OCI-LY3 (cell line): ENCODE measurements around the gene CHP1.

Experiments used
- H2AFZ ChIP-seq: fragments of 200-600, 300-600 bp; shearing (Covaris generic); 2 replicates; pipeline ENCODE4 v1.6.0; 2014; ENCODE audit warnings: antibody characterized with exemption, low read depth, low read length
- H3K27ac ChIP-seq: fragments of 200-600, 300-600 bp; sonication (generic); 2 replicates; pipeline ENCODE4 v1.5.1; 2014; ENCODE audit warnings: mild to moderate bottlenecking, low read length, moderate library complexity, mixed read lengths
- H3K27me3 ChIP-seq: fragments of 200-600, 300-600 bp; sonication (generic); 2 replicates; pipeline ENCODE4 v1.6.1; 2014; ENCODE audit warnings: low read depth, low read length, mixed read lengths
- H3K36me3 ChIP-seq: fragments of 200-600, 300-600 bp; sonication (generic); replicated peaks from 2 replicates; pipeline ENCODE3; 2014; ENCODE audit warnings: low read depth, low read length, mixed read lengths
- H3K4me1 ChIP-seq: fragments of 300-600, 200-600 bp; sonication (generic); 2 replicates; pipeline ENCODE4 v1.6.1; 2014; ENCODE audit warnings: low read length, mixed read lengths
- H3K4me2 ChIP-seq: fragments of 200-600, 300-600 bp; sonication (generic); 2 replicates; pipeline ENCODE4 v1.6.1; 2014; ENCODE audit warnings: low read length, mixed read lengths
- H3K4me3 ChIP-seq: fragments of 300-600, 200-600 bp; sonication (generic); 2 replicates; pipeline ENCODE4 v1.5.1; 2014; ENCODE audit warnings: antibody characterized with exemption, mild to moderate bottlenecking, low read length, moderate library complexity
- H3K79me2 ChIP-seq: fragments of 300-600, 200-600 bp; shearing (Covaris generic); 2 replicates; pipeline ENCODE4 v1.6.1; 2014; ENCODE audit warnings: mild to moderate bottlenecking, low read length, mixed read lengths
- H3K9ac ChIP-seq: fragments of 300-600, 200-600 bp; shearing (Covaris generic); 2 replicates; pipeline ENCODE4 v1.6.0; 2014; ENCODE audit warnings: mild to moderate bottlenecking, low read length, moderate library complexity
- H3K9me3 ChIP-seq: fragments of 200-600, 300-600 bp; shearing (Covaris generic); 2 replicates; pipeline ENCODE4 v1.6.1; 2014; ENCODE audit warnings: low read length, mixed read lengths; ENCODE audit not compliant: insufficient read depth
- H4K20me1 ChIP-seq: fragments of 200-600, 300-600 bp; sonication (generic); 2 replicates; pipeline ENCODE4 v1.6.1; 2016; ENCODE audit warnings: low read length, mixed read lengths; ENCODE audit not compliant: insufficient read depth
- CTCF ChIP-seq: fragments of 200-600, 300-600 bp; sonication (generic); IDR thresholded peaks from 2 replicates; pipeline ENCODE4 v1.5.1; 2014; ENCODE audit warnings: antibody characterized with exemption, low read length, low read depth
- EZH2phosphoT487 ChIP-seq: fragments of 200-600 bp; shearing (Covaris generic); IDR thresholded peaks from 2 replicates; pipeline ENCODE4 v1.6.1; 2018; ENCODE audit warnings: antibody characterized with exemption, mixed run types, low read depth

CHP1 gene

GRCh38 chr15:41230650-41231421 is at the start of gene CHP1, which contains the start of gene EXD1:
TSS of gene CHP1 (plus strand) at chr15:41231268. CDS start at chr15:41231383, 115 bp downstream.
TSS of gene EXD1 (minus strand) at chr15:41230757. CDS start at chr15:41226575, 4,182 bp downstream.
- no peak for TF ChIP-seq EZH2phosphoT487
- peak; percentile 75 for TF ChIP-seq CTCF
- peaks cover 10% of the 10 kb centered on the region for H3K4me1 ChIP-seq
- H3K9ac ChIP-seq: peak within 1 kb of the TSS; percentile 75
- H3K4me3 ChIP-seq: peak within 1 kb of the TSS; percentile 90
- H4K20me1 ChIP-seq: no peaks in the 10 kb centered on the region
- no peaks in the 10 kb centered on the region for H3K27me3 ChIP-seq
- peaks cover 13% of the 10 kb centered on the region for H3K79me2 ChIP-seq
- peak within 1 kb of the TSS; percentile 95 for H3K4me2 ChIP-seq
- H3K9me3 ChIP-seq: no peaks in the 10 kb centered on the region
- no peaks in the 10 kb centered on the region for H3K36me3 ChIP-seq
- peak within 1 kb of the TSS; percentile 25; the same call in 1 of the 2 replicates for H3K27ac ChIP-seq
- H2AFZ ChIP-seq: peak within 1 kb of the TSS; percentile 99

- Histone ChIP-seq H3K9me3 (no peaks in the 10 kb centered on the region), H3K9ac (no peak overlapping the region), H4K20me1 (no peaks in the 10 kb centered on the region), H3K79me2 (no peaks in the 10 kb centered on the region), H3K27ac (no peak overlapping the region), H3K4me2 (no peak overlapping the region), H3K36me3 (no peaks in the 10 kb centered on the region), H3K4me3 (no peak overlapping the region), H3K4me1 (no peaks in the 10 kb centered on the region), H3K27me3 (no peaks in the 10 kb centered on the region), H2AFZ (no peak overlapping the region)
- TF ChIP-seq CTCF (no peak), EZH2phosphoT487 (no peak)
Observed at GRCh38 chr15:41182266-41182665, 48.8 kb upstream of the CHP1 start.

GRCh38 chr15:41183581-41183980 is 47.5 kb upstream of the CHP1 start:
- no peak overlapping the region for H3K4me3 ChIP-seq
- H3K79me2 ChIP-seq: no peaks in the 10 kb centered on the region
- H3K36me3 ChIP-seq: no peaks in the 10 kb centered on the region
- H3K4me1 ChIP-seq: no peaks in the 10 kb centered on the region
- no peak overlapping the region for H2AFZ ChIP-seq
- no peak overlapping the region for H3K27ac ChIP-seq
- H3K9me3 ChIP-seq: no peaks in the 10 kb centered on the region
- H4K20me1 ChIP-seq: no peaks in the 10 kb centered on the region
- no peak overlapping the region for H3K9ac ChIP-seq
- H3K4me2 ChIP-seq: no peak overlapping the region
- H3K27me3 ChIP-seq: no peaks in the 10 kb centered on the region
- TF ChIP-seq CTCF: no peak
- TF ChIP-seq EZH2phosphoT487: no peak

- no peak overlapping the region for H3K4me2 ChIP-seq
- no peak overlapping the region for H3K27ac ChIP-seq
- TF ChIP-seq EZH2phosphoT487 (no peak), CTCF (no peak)
- no peak overlapping the region for H2AFZ ChIP-seq
- H3K4me3 ChIP-seq: no peak overlapping the region
- H4K20me1 ChIP-seq: no peaks in the 10 kb centered on the region
- no peaks in the 10 kb centered on the region for H3K9me3 ChIP-seq
- no peaks in the 10 kb centered on the region for H3K27me3 ChIP-seq
- no peaks in the 10 kb centered on the region for H3K36me3 ChIP-seq
- no peaks in the 10 kb centered on the region for H3K79me2 ChIP-seq
- no peaks in the 10 kb centered on the region for H3K4me1 ChIP-seq
- no peak overlapping the region for H3K9ac ChIP-seq
Observed at GRCh38 chr15:41194444-41194843, 36.6 kb upstream of the CHP1 start.
